VCaP (cell line): ENCODE measurements around the gene TMED5.
"Not testable (repeated sequence)": the region's sequence is repeated elsewhere in the genome, so short reads cannot be mapped to it uniquely, and the experiment has no call there.

Source experiments
- H3K27ac ChIP-seq: fragments of 450-650 bp; 2 replicates; pipeline ENCODE4 v1.5.1; 2017
- CTCF ChIP-seq: fragments of 450-650 bp; conservative IDR thresholded peaks from 2 replicates; pipeline ENCODE4 v1.5.1; 2017; ENCODE audit warnings: mild to moderate bottlenecking, moderate library complexity

The TMED5 gene

GRCh38 chr1:93186667-93187066 is 6.5 kb upstream of the TMED5 start:
- no peak overlapping the region for H3K27ac ChIP-seq
- TF ChIP-seq CTCF = no peak

- no peak for TF ChIP-seq CTCF
- H3K27ac ChIP-seq = peak within 1 kb of the TSS; percentile 90
Observed at GRCh38 chr1:93180723-93181613, 755 bp upstream of the TMED5 start, which contains the start of gene CCDC18. Gene CCDC18 (plus strand): TSS chr1:93180724. CDS start chr1:93183362, 2,638 bp downstream.

GRCh38 chr1:93178418-93178817 is 1.8 kb downstream of the TMED5 start:
- TF ChIP-seq CTCF = no peak
- H3K27ac ChIP-seq = peak overlapping the region; percentile 90

GRCh38 chr1:93177991-93178390 is 2.2 kb downstream of the TMED5 start:
- no peak for TF ChIP-seq CTCF
- no peak overlapping the region for H3K27ac ChIP-seq

GRCh38 chr1:93174638-93175037 is 5.6 kb downstream of the TMED5 start:
- H3K27ac ChIP-seq = not testable (repeated sequence)

- TF ChIP-seq CTCF = no peak
- 0 out of 2 replicates have a peak overlapping the region, but pooled peaks have one; percentile 43 for H3K27ac ChIP-seq
Observed at GRCh38 chr1:93172778-93173177, 7.4 kb downstream of the TMED5 start.

GRCh38 chr1:93171549-93172034 is 8.6 kb downstream of the TMED5 start:
- H3K27ac ChIP-seq = peak overlapping the region; percentile 43

GRCh38 chr1:93170141-93170678 is 10.0 kb downstream of the TMED5 start:
- not testable (repeated sequence) for H3K27ac ChIP-seq

More at GRCh38 chr1:93171549-93172034, 8.6 kb downstream of the TMED5 start:
- no peak for TF ChIP-seq CTCF
